CD4-positive, alpha-beta T cell (primary cell): ENCODE data around the gene SORCS2. TPM values are rescaled to one million over a fixed set of nuclear protein-coding genes. Genes with fewer than 3 reads are reported as not detected.

ENCODE experiments used
- ATAC-seq: fragments of 200-7000 bp; cut with Tn5 transposase; one replicate; pipeline ENCODE4 v1.10.0; 2022; ENCODE audit warnings: mild to moderate bottlenecking; ENCODE audit not compliant: poor library complexity
- CTCF ChIA-PET: fragments of 350-600 bp; sonication (Branson Sonifier 250); formaldehyde crosslinking; loops from one replicate; lab custom pipeline; 2021; ENCODE audit warnings: antibody characterized with exemption, inconsistent platforms; lab: Charles Lee
- POLR2A ChIA-PET: fragments of 350-600 bp; sonication (Branson Sonifier 250); formaldehyde crosslinking; loops from one replicate; lab custom pipeline; 2021; ENCODE audit warnings: antibody characterized with exemption, inconsistent platforms; lab: Charles Lee
- DNase-seq, 14 experiments: peaks; one replicate each; pipeline ENCODE4 v3.0.0-alpha.2; 2013 to 2020; ENCODE audit warnings: mixed read lengths in 2 of 14
- H3K27ac ChIP-seq, 2 donors: one replicate each; pipeline versions ENCODE4 v1.5.1 to v1.7.0; 2013; ENCODE audit warnings: low read length in 2 of 2, low read depth in 1 of 2, mild to moderate bottlenecking in 1 of 2
- H3K27me3 ChIP-seq, 2 experiments: 1 replicate in 1 of 2; 2 replicates in 1 of 2; pipeline versions ENCODE4 v1.6.1 to v1.7.0; 2013; ENCODE audit warnings: low read length in 2 of 2, control low read depth in 1 of 2, mild to moderate bottlenecking in 1 of 2, moderate library complexity in 1 of 2; ENCODE audit not compliant: insufficient read depth in 2 of 2, control insufficient read depth in 1 of 2
- H3K36me3 ChIP-seq: one replicate; pipeline ENCODE4 v1.6.1; 2013; ENCODE audit warnings: low read length, control low read depth; ENCODE audit not compliant: insufficient read depth
- H3K4me1 ChIP-seq: one replicate; pipeline ENCODE4 v1.6.1; 2013; ENCODE audit warnings: low read length, control low read depth; ENCODE audit not compliant: insufficient read depth
- H3K4me3 ChIP-seq: one replicate; pipeline ENCODE4 v1.5.1; 2013; ENCODE audit warnings: mild to moderate bottlenecking, low read length, moderate library complexity
- H3K9me3 ChIP-seq, 2 experiments: 1 replicate in 1 of 2; 2 replicates in 1 of 2; pipeline versions ENCODE4 v1.6.1 to v1.7.0; 2013; ENCODE audit warnings: low read length in 2 of 2, mild to moderate bottlenecking in 2 of 2, control low read depth in 1 of 2, moderate library complexity in 1 of 2; ENCODE audit not compliant: control insufficient read depth in 1 of 2, insufficient read depth in 1 of 2
- H3K27ac Mint-ChIP-seq: one replicate; pipeline ENCODE4 v1.8.0; 2020; ENCODE audit warnings: mixed read lengths
- H3K27me3 Mint-ChIP-seq: one replicate; pipeline ENCODE4 v1.8.0; 2021; ENCODE audit warnings: mixed read lengths
- H3K36me3 Mint-ChIP-seq: one replicate; pipeline ENCODE4 v1.8.0; 2021; ENCODE audit warnings: low read depth, mixed read lengths
- H3K4me1 Mint-ChIP-seq: one replicate; pipeline ENCODE4 v1.8.0; 2021; ENCODE audit warnings: low read depth, mixed read lengths
- H3K4me3 Mint-ChIP-seq: one replicate; pipeline ENCODE4 v1.8.0; 2020; ENCODE audit warnings: mild to moderate bottlenecking, mixed read lengths
- H3K9me3 Mint-ChIP-seq: one replicate; pipeline ENCODE4 v1.8.0; 2020; ENCODE audit warnings: mixed read lengths
- CTCF ChIP-seq: fragments of 200-600 bp; IDR thresholded peaks from one replicate; pipeline ENCODE4 v1.8.0; 2022; ENCODE audit warnings: antibody characterized with exemption, mild to moderate bottlenecking
- intact Hi-C, 2 experiments: fragments of 100-400 bp; cut with DNase I in 1 of 2; cut with micrococcal nuclease in 1 of 2; formaldehyde crosslinking; loops; one replicate each; pipeline versions ENCODE4 v1.15.1 to v1.9.0; 2023 to 2025; cut with DNase I, micrococcal nuclease
- total RNA-seq, 174 experiments: library from RNA in 2 of 174; stranded (reverse) in 2 of 174; gene quantifications; one replicate each; pipeline ENCODE4 v1.2.3 and lab custom pipeline; 2021 to 2026

Gene SORCS2
- total RNA-seq, 2 experiments from 2014 or later, result not detected

GRCh38 chr4:7202411-7202810 lies 10.1 kb downstream of the SORCS2 start:
- no peak for DNase-seq
- no peak overlapping the region for H3K4me3 Mint-ChIP-seq

GRCh38 chr4:7204656-7205387 lies 12.5 kb downstream of the SORCS2 start:
- H3K27ac ChIP-seq, result no peak overlapping the region
- H3K27ac Mint-ChIP-seq, result no peak overlapping the region
- H3K4me1 Mint-ChIP-seq, result no peaks in the 10 kb centered on the region
- H3K9me3 Mint-ChIP-seq, result no peaks in the 10 kb centered on the region
- H3K4me3 ChIP-seq, result no peak overlapping the region
- H3K27me3 Mint-ChIP-seq, result peaks cover 49% of the 10 kb centered on the region
- no peaks in the 10 kb centered on the region for H3K36me3 ChIP-seq
- H3K27me3 ChIP-seq, result peaks cover 0 to 2% of the 10 kb centered on the region in 2 experiments
- POLR2A ChIA-PET, result no interaction called here
- H3K4me1 ChIP-seq, result no peaks in the 10 kb centered on the region
- DNase-seq (no peak), ATAC-seq (no peak)
- intact Hi-C loops, result no loop called here
- no peaks in the 10 kb centered on the region for H3K36me3 Mint-ChIP-seq
- no peak overlapping the region for H3K4me3 Mint-ChIP-seq
- TF ChIP-seq CTCF, result no peak
- CTCF ChIA-PET, result no interaction called here
- peaks cover 0 to 4% of the 10 kb centered on the region in 2 experiments for H3K9me3 ChIP-seq

More at GRCh38 chr4:7202411-7202810, 10.1 kb downstream of the SORCS2 start:
- POLR2A ChIA-PET, result no interaction called here
- no peaks in the 10 kb centered on the region for H3K36me3 ChIP-seq
- Mint-ChIP-seq H3K4me1 (no peaks in the 10 kb centered on the region), H3K27ac (no peak overlapping the region), H3K27me3 (peaks cover 57% of the 10 kb centered on the region), H3K9me3 (no peaks in the 10 kb centered on the region), H3K36me3 (no peaks in the 10 kb centered on the region)
- no peaks in the 10 kb centered on the region for H3K4me1 ChIP-seq
- H3K27me3 ChIP-seq, result peaks cover 0 to 2% of the 10 kb centered on the region in 2 experiments
- CTCF ChIA-PET, result no interaction called here
- no peak for TF ChIP-seq CTCF
- no peak for ATAC-seq
- H3K27ac ChIP-seq, result no peak overlapping the region
- H3K9me3 ChIP-seq, result no peaks in the 10 kb centered on the region
- no peak overlapping the region for H3K4me3 ChIP-seq
- intact Hi-C loops, result no loop called here

- intact Hi-C loops, result no loop called here
- no peak for TF ChIP-seq CTCF
- H3K27me3 Mint-ChIP-seq, result peaks cover 49% of the 10 kb centered on the region
- DNase-seq (no peak), ATAC-seq (no peak)
- Histone ChIP-seq H3K36me3 (no peaks in the 10 kb centered on the region), H3K27ac (no peak overlapping the region), H3K4me1 (no peaks in the 10 kb centered on the region), H3K27me3 (peaks cover 0 to 2% of the 10 kb centered on the region in 2 experiments), H3K4me3 (no peak overlapping the region), H3K9me3 (peaks cover 0 to 9% of the 10 kb centered on the region in 2 experiments)
- no peak overlapping the region for H3K4me3 Mint-ChIP-seq
- ChIA-PET CTCF (no interaction called here), POLR2A (no interaction called here)
- no peaks in the 10 kb centered on the region for H3K4me1 Mint-ChIP-seq
- no peak overlapping the region for H3K27ac Mint-ChIP-seq
- no peaks in the 10 kb centered on the region for H3K36me3 Mint-ChIP-seq
- H3K9me3 Mint-ChIP-seq, result no peaks in the 10 kb centered on the region
Observed at GRCh38 chr4:7206385-7206784, 14.0 kb downstream of the SORCS2 start.
